HCT116 (cell line): ENCODE measurements around the gene ENDOD1. TPM values are rescaled to one million over a fixed set of nuclear protein-coding genes. Genes with fewer than 3 reads are reported as not detected.

Experiments used
- ATAC-seq: fragments of 200-7000 bp; cut with Tn5 transposase; 2 replicates; pipeline ENCODE4 v1.9.1; 2020; ENCODE audit warnings: mild to moderate bottlenecking, moderate library complexity
- BruUV-seq: library from RNA; stranded (reverse); fragments of 400-500 nt; replicated peaks from 2 replicates; lab custom pipeline; 2021; lab: Mats Ljungman, UMichigan
- CTCF ChIA-PET: fragments of 300-600 bp; sonication (Branson Sonifier 250); formaldehyde crosslinking; loops from one replicate; lab custom pipeline; 2021; ENCODE audit warnings: antibody characterized with exemption; lab: Charles Lee
- POLR2A ChIA-PET: fragments of 300-600, 350-600 bp; sonication (Branson Sonifier 250); formaldehyde crosslinking; loops from one replicate; lab custom pipeline; 2021; ENCODE audit warnings: antibody characterized with exemption; lab: Charles Lee
- RAD21 ChIA-PET, 2 experiments: fragments of 300-600 bp; sonication (Branson Sonifier 250); formaldehyde crosslinking; loops; one replicate each; lab custom pipeline; 2023; ENCODE audit warnings: low total read pairs in 2 of 2; ENCODE audit not compliant: uncharacterized antibody in 2 of 2, unreplicated experiment in 2 of 2, low non-redundant PET in 1 of 2; lab: Charles Lee
- DNase-seq: peaks from one replicate; pipeline ENCODE4 v3.0.0-alpha.2; 2010; ENCODE audit warnings: low read depth, low spot score
- H2AFZ ChIP-seq: fragments of 200-600 bp; shearing (Covaris generic), sonication (generic); 2 replicates; pipeline ENCODE4 v1.6.1; 2017; ENCODE audit warnings: low read depth, mixed run types, mixed read lengths, antibody characterized with exemption, low read length; ENCODE audit not compliant: poor library complexity, severe bottlenecking
- H3K27ac ChIP-seq: 2 replicates; pipeline ENCODE4 v1.5.1; 2012; ENCODE audit warnings: low read depth, low read length
- H3K27me3 ChIP-seq: fragments of 200-600 bp; sonication (generic); 2 replicates; pipeline ENCODE4 v1.6.1; 2016; ENCODE audit warnings: mixed run types, low read length, mixed read lengths; ENCODE audit not compliant: insufficient read depth
- H3K36me3 ChIP-seq, 2 experiments: fragments of 200-500 bp in 1 of 2; fragments of 200-600 bp in 1 of 2; sonication (Bioruptor generic) in 1 of 2; sonication (generic) in 1 of 2; 2 replicates each; pipeline versions ENCODE4 v1.5.1 to v1.6.1; 2014 to 2016; ENCODE audit warnings: low read length in 2 of 2, inconsistent platforms in 1 of 2, mixed read lengths in 1 of 2, mixed run types in 1 of 2; ENCODE audit not compliant: insufficient read depth in 2 of 2, control insufficient read depth in 1 of 2
- H3K4me1 ChIP-seq, 2 experiments: fragments of 200-600 bp in 1 of 2; sonication (generic) in 1 of 2; 2 replicates each; pipeline versions ENCODE4 v1.5.1 to v1.6.1; 2012 to 2017; ENCODE audit warnings: low read length in 2 of 2, inconsistent platforms in 1 of 2, mild to moderate bottlenecking in 1 of 2, mixed read lengths in 1 of 2, mixed run types in 1 of 2, moderate library complexity in 1 of 2; ENCODE audit not compliant: insufficient read depth in 2 of 2, control insufficient read depth in 1 of 2
- H3K4me2 ChIP-seq: fragments of 200-600 bp; sonication (generic); 2 replicates; pipeline ENCODE4 v1.6.1; 2017; ENCODE audit warnings: mixed run types, low read length, mixed read lengths
- H3K4me3 ChIP-seq, 2 experiments: fragments of 200-600 bp in 1 of 2; sonication (generic) in 1 of 2; replicated peaks in 1 of 2; 2 replicates each; pipeline ENCODE4 v1.5.1; 2011 to 2016; ENCODE audit warnings: low read length in 2 of 2, control low read depth in 1 of 2, low read depth in 1 of 2, mild to moderate bottlenecking in 1 of 2, mixed read lengths in 1 of 2, mixed run types in 1 of 2
- H3K79me2 ChIP-seq: fragments of 200-600 bp; sonication (generic); 2 replicates; pipeline ENCODE4 v1.6.1; 2017; ENCODE audit warnings: mild to moderate bottlenecking, mixed run types, low read length, moderate library complexity, mixed read lengths; ENCODE audit not compliant: insufficient read depth
- H3K9ac ChIP-seq: fragments of 200-600 bp; sonication (generic); 2 replicates; pipeline ENCODE4 v1.6.1; 2016; ENCODE audit warnings: low read length, mixed read lengths
- H3K9me2 ChIP-seq: fragments of 200-600 bp; sonication (generic), shearing (Covaris generic); 2 replicates; pipeline ENCODE4 v1.6.1; 2017; ENCODE audit warnings: mixed run types, mild to moderate bottlenecking, moderate library complexity; ENCODE audit not compliant: insufficient read depth
- H3K9me3 ChIP-seq, 2 experiments: fragments of 200-500 bp in 1 of 2; fragments of 200-600 bp in 1 of 2; sonication (Bioruptor generic) in 1 of 2; sonication (generic) in 1 of 2; 2 replicates each; pipeline ENCODE4 v1.6.1; 2014 to 2017; ENCODE audit warnings: low read length in 2 of 2, mixed read lengths in 2 of 2, inconsistent platforms in 1 of 2, low read depth in 1 of 2, mild to moderate bottlenecking in 1 of 2, mixed run types in 1 of 2, moderate library complexity in 1 of 2; ENCODE audit not compliant: control insufficient read depth in 1 of 2, insufficient read depth in 1 of 2
- H4K20me1 ChIP-seq: fragments of 200-600 bp; sonication (generic), shearing (Covaris generic); 2 replicates; pipeline ENCODE4 v1.6.1; 2017; ENCODE audit warnings: mixed run types, mild to moderate bottlenecking, moderate library complexity; ENCODE audit not compliant: insufficient read depth
- CBX3 ChIP-seq: IDR thresholded peaks from 2 replicates; pipeline ENCODE4 v1.6.1; 2012; ENCODE audit warnings: low read depth
- CEBPB ChIP-seq: IDR thresholded peaks from 2 replicates; pipeline ENCODE4 v1.6.1; 2012; ENCODE audit warnings: low read depth
- ELF1 ChIP-seq: IDR thresholded peaks from 2 replicates; pipeline ENCODE4 v1.6.1; 2012; ENCODE audit warnings: low read depth, borderline replicate concordance
- EZH2 ChIP-seq: fragments of 200-600 bp; sonication (generic); IDR thresholded peaks from 2 replicates; pipeline ENCODE4 v1.6.1; 2017; ENCODE audit warnings: antibody characterized with exemption, mixed run types
- EZH2phosphoT487 ChIP-seq: fragments of 200-600 bp; IDR thresholded peaks from 2 replicates; pipeline ENCODE4 v1.6.1; 2018; ENCODE audit warnings: antibody characterized with exemption, borderline replicate concordance
- TCF7L2 ChIP-seq: IDR thresholded peaks from 2 replicates; pipeline ENCODE4 v1.7.0; 2011; ENCODE audit warnings: borderline replicate concordance, inconsistent platforms; ENCODE audit not compliant: insufficient read depth, insufficient read length; ENCODE audit errors: extremely low read depth
- YY1 ChIP-seq: IDR thresholded peaks from 2 replicates; pipeline ENCODE4 v1.6.1; 2011; ENCODE audit warnings: low read length, low read depth, moderate library complexity, mild to moderate bottlenecking; ENCODE audit not compliant: insufficient replicate concordance; ENCODE audit errors: extremely low read depth
- intact Hi-C: fragments of 100-400 bp; cut with micrococcal nuclease; formaldehyde crosslinking; loops from 2 replicates; pipeline ENCODE4 v1.10.0; 2022
- total RNA-seq: library from RNA; stranded (reverse); gene quantifications from one replicate; pipeline ENCODE4 v1.2.1, GENCODE V29; 2021; ENCODE audit not compliant: unreplicated experiment
- TF ChIP-seq, protein P1 (sequence below): IDR thresholded peaks from 2 replicates; pipeline ENCODE4 v1.6.1; 2011; ENCODE audit warnings: mild to moderate bottlenecking, low read length, moderate library complexity; ENCODE audit not compliant: insufficient replicate concordance; ENCODE audit errors: extremely low read depth
- TF ChIP-seq, protein P2 (sequence below): IDR thresholded peaks from 2 replicates; pipeline ENCODE4 v1.6.1; 2012

ENDOD1 gene
- total RNA-seq, 1 experiment from 2014 or later = 33.6 TPM

DNA sequence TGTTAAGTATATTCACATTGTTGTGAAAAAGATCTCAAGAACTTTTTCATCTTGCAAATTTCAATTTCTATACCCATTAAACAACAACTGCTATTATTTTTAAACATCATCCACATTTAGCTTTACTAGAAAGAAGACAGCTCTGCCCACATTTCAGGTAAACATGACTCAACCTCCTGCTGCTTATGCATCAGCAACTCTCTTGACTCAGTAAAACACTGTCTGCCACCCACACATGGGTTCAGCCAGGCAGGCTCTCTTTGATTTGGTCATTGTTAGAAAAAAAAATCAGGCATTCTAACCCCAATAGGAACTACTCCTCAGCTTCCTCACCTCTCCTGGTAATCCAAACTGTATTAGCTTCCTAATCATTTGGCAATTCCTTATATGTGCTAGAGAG, 5.1 kb upstream of the ENDOD1 start (continued):
- TF ChIP-seq, protein P1, sequence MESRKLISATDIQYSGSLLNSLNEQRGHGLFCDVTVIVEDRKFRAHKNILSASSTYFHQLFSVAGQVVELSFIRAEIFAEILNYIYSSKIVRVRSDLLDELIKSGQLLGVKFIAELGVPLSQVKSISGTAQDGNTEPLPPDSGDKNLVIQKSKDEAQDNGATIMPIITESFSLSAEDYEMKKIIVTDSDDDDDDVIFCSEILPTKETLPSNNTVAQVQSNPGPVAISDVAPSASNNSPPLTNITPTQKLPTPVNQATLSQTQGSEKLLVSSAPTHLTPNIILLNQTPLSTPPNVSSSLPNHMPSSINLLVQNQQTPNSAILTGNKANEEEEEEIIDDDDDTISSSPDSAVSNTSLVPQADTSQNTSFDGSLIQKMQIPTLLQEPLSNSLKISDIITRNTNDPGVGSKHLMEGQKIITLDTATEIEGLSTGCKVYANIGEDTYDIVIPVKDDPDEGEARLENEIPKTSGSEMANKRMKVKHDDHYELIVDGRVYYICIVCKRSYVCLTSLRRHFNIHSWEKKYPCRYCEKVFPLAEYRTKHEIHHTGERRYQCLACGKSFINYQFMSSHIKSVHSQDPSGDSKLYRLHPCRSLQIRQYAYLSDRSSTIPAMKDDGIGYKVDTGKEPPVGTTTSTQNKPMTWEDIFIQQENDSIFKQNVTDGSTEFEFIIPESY = no peak
- TF ChIP-seq YY1 = no peak
- TF ChIP-seq CBX3 = peak; percentile 44; the same call in 1 of the 2 replicates
- no peak for TF ChIP-seq EZH2
- TF ChIP-seq, protein P2, sequence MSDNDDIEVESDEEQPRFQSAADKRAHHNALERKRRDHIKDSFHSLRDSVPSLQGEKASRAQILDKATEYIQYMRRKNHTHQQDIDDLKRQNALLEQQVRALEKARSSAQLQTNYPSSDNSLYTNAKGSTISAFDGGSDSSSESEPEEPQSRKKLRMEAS = peak; percentile 66; the same call in 1 of the 2 replicates
- TF ChIP-seq ELF1 = no peak
- peak; percentile 59; the same call in 1 of the 2 replicates for TF ChIP-seq CEBPB
- no peak for TF ChIP-seq TCF7L2
- TF ChIP-seq, all 23 proteins: peak for 8

DNA sequence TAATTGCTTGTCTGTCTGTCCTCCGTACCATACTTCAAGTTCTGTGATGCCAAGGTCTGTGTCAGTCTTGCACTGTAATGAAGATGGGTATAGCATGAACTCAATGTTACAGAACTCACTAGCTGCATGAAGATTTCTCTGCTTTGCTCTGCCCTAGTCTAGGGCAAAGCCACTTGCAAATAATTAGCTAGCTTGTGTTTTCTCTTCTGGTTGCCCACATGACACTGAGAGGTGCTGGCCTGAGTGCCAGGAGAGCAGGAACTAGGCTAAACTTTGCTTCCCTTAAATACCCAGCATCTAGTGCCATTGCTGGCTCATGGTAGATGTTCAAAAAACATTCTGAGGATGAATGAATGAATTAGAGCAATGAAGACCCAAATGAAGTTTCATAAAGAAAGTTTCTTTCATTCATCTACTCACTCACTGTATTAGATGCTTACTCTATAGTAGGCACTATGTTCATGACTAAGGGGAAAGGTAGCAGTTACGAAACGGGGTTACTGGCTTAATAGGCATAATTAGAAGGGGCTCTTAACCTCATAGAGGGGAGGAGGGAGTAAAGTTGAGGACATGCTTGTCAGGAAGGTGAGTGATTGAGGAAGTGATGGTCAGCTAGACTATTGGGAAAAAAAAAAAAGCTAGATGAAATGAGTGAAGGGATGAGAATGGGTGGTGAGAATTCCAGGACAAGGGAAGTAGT, 4.4 kb upstream of the ENDOD1 start:
- Histone ChIP-seq H3K9ac (no peak overlapping the region), H3K27ac (no peak overlapping the region), H4K20me1 (no peaks in the 10 kb centered on the region), H3K4me2 (peak overlapping the region; percentile 56), H3K79me2 (peaks cover 1% of the 10 kb centered on the region; the same call in 1 of the 2 replicates), H3K4me1 (peaks cover 12 to 31% of the 10 kb centered on the region in 2 experiments; a peak in 3 of 4 replicates), H3K4me3 (no peak overlapping the region), H3K9me3 (no peaks in the 10 kb centered on the region), H2AFZ (peak overlapping the region; percentile 71), H3K36me3 (no peaks in the 10 kb centered on the region), H3K9me2 (no peaks in the 10 kb centered on the region), H3K27me3 (no peaks in the 10 kb centered on the region)
- RAD21 ChIA-PET = interaction anchor here in 1 of 2 experiments (0.6 kb wide), 1 partner anchor 13 kb away, joined by 3 read pairs; no protein-coding TSS in a partner anchor
- CTCF ChIA-PET = interaction anchor here (0.8 to 1.7 kb wide), 4 partner anchors 8 to 67 kb away, joined by 3 to 6 read pairs (median 3); no protein-coding TSS in a partner anchor
- POLR2A ChIA-PET = interaction anchor here (0.9 to 1.2 kb wide), 5 partner anchors 10 to 18 kb away, joined by 3 to 5 read pairs (median 4); partner anchors contain the start of gene SRSF8
- ATAC-seq (no peak), DNase-seq (no peak)
- intact Hi-C loops = no loop called here
- TF ChIP-seq YY1 = no peak
- TF ChIP-seq EZH2phosphoT487 = no peak
- no TSS peak for BruUV-seq
